AG09309 (cell line): Measurements from ENCODE around the gene SMIM14.

Source experiments
- DNase-seq: peaks from one replicate; pipeline ENCODE4 v3.0.0-alpha.2; 2010; ENCODE audit warnings: low read depth
- H3K4me3 ChIP-seq: 2 replicates; pipeline ENCODE4 v1.5.1; 2011; ENCODE audit warnings: mild to moderate bottlenecking, low read depth, low read length, moderate library complexity; ENCODE audit not compliant: control insufficient read depth
- CTCF ChIP-seq: IDR thresholded peaks from 2 replicates; pipeline ENCODE4 v1.5.1; 2011; ENCODE audit warnings: mild to moderate bottlenecking, low read depth, low read length, inconsistent platforms; ENCODE audit not compliant: insufficient read depth, control insufficient read depth; ENCODE audit errors: missing control alignments

SMIM14 gene

GRCh38 chr4:39667706-39668105, 29.0 kb upstream of the SMIM14 start:
- no peak for DNase-seq
- no peak for TF ChIP-seq CTCF
- H3K4me3 ChIP-seq, result no peak overlapping the region

GRCh38 chr4:39664828-39665731, 26.4 kb upstream of the SMIM14 start:
- DNase-seq, result no peak
- no peak for TF ChIP-seq CTCF
- H3K4me3 ChIP-seq, result no peak overlapping the region

GRCh38 chr4:39662683-39663082, 24.0 kb upstream of the SMIM14 start:
- no peak for DNase-seq
- TF ChIP-seq CTCF, result no peak
- no peak overlapping the region for H3K4me3 ChIP-seq

- H3K4me3 ChIP-seq, result no peak overlapping the region
- no peak for DNase-seq
- no peak for TF ChIP-seq CTCF
Observed at GRCh38 chr4:39660757-39661156, 22.1 kb upstream of the SMIM14 start.

GRCh38 chr4:39660045-39660444, 21.4 kb upstream of the SMIM14 start:
- no peak overlapping the region for H3K4me3 ChIP-seq
- TF ChIP-seq CTCF, result no peak
- DNase-seq, result no peak

- TF ChIP-seq CTCF, result peak; percentile 42
Observed at GRCh38 chr4:39658756-39659155, 20.1 kb upstream of the SMIM14 start.

More at GRCh38 chr4:39658756-39659155, 20.1 kb upstream of the SMIM14 start:
- no peak overlapping the region for H3K4me3 ChIP-seq
- DNase-seq, result no peak
